Tibial artery (tissue), 4 donors: ENCODE results near the gene NUP133.
"Not testable (repeated sequence)": the region's sequence is repeated elsewhere in the genome, so short reads cannot be mapped to it uniquely, and the experiment has no call there.

ENCODE experiments used
- DNase-seq, 2 donors: peaks; one replicate each; pipeline ENCODE4 v3.0.0-alpha.2; 2019
- H3K27ac ChIP-seq, 2 donors: fragments of 200-600 bp; sonication (generic) in 1 of 2; 1 replicate in 1 of 2; 2 replicates in 1 of 2; pipeline ENCODE4 v1.5.1; 2018 to 2019; ENCODE audit warnings: mild to moderate bottlenecking in 1 of 2
- H3K27me3 ChIP-seq, 2 donors: fragments of 200-600 bp; sonication (generic) in 1 of 2; one replicate each; pipeline versions ENCODE4 v1.5.1 to v1.6.0; 2016 to 2019
- H3K36me3 ChIP-seq, 3 donors: fragments of 200-600 bp; sonication (generic) in 2 of 3; one replicate each; pipeline ENCODE4 v1.5.1; 2016 to 2019; ENCODE audit warnings: mild to moderate bottlenecking in 2 of 3
- H3K4me1 ChIP-seq, 4 donors: fragments of 200-600 bp; sonication (generic) in 2 of 4; 1 replicate in 3 of 4; 2 replicates in 1 of 4; pipeline ENCODE4 v1.5.1; 2016 to 2019
- H3K4me3 ChIP-seq, 2 donors: fragments of 200-600 bp; sonication (generic) in 1 of 2; 1 replicate in 1 of 2; 2 replicates in 1 of 2; pipeline ENCODE4 v1.5.1; 2018 to 2019; ENCODE audit warnings: mild to moderate bottlenecking in 2 of 2
- H3K9me3 ChIP-seq, 3 donors: fragments of 200-600 bp; sonication (generic) in 1 of 3; one replicate each; pipeline ENCODE4 v1.5.1; 2016 to 2019
- CTCF ChIP-seq, 2 experiments: fragments of 200-600 bp in 1 of 2; fragments of 450-650 bp in 1 of 2; IDR thresholded peaks; one replicate each; pipeline ENCODE4 v1.5.1; 2017 to 2019; ENCODE audit warnings: antibody characterized with exemption in 2 of 2, mild to moderate bottlenecking in 1 of 2, moderate library complexity in 1 of 2
- intact Hi-C: fragments of 100-400 bp; cut with DNase I; formaldehyde crosslinking; loops from one replicate; pipeline ENCODE4 v1.15.0; 2023; ENCODE audit warnings: low total_unique reads

The NUP133 gene

GRCh38 chr1:229485318-229485717, 22.8 kb downstream of the NUP133 start:
- no peak for TF ChIP-seq CTCF (IDR thresholded peaks at IDR 0.05)
- intact Hi-C loops, result loop anchor here (10.0 kb wide), 1 partner anchor 821 kb away; no protein-coding TSS in a partner anchor
- no peak overlapping the region for H3K4me3 ChIP-seq

GRCh38 chr1:229482511-229482910, 25.6 kb downstream of the NUP133 start:
- no peaks in the 10 kb centered on the region for H3K9me3 ChIP-seq
- no peak overlapping the region for H3K4me3 ChIP-seq
- H3K4me1 ChIP-seq, result no peaks in the 10 kb centered on the region
- H3K27ac ChIP-seq, result no peak overlapping the region
- H3K27me3 ChIP-seq, result no peaks in the 10 kb centered on the region
- intact Hi-C loops, result loop anchor here (2.0 to 10.0 kb wide), 2 partner anchors 224 to 818 kb away; no protein-coding TSS in a partner anchor
- no peak for TF ChIP-seq CTCF (IDR thresholded peaks at IDR 0.05)
- no peak for DNase-seq
- H3K36me3 ChIP-seq, result peaks cover 66 to 92% (median 75%) of the 10 kb centered on the region in 3 donors

More at GRCh38 chr1:229485318-229485717, 22.8 kb downstream of the NUP133 start:
- no peak overlapping the region for H3K27ac ChIP-seq
- peaks cover 65 to 88% (median 88%) of the 10 kb centered on the region in 3 donors for H3K36me3 ChIP-seq
- no peaks in the 10 kb centered on the region for H3K27me3 ChIP-seq
- DNase-seq, result no peak
- no peaks in the 10 kb centered on the region for H3K4me1 ChIP-seq
- H3K9me3 ChIP-seq, result no peaks in the 10 kb centered on the region

GRCh38 chr1:229480495-229480894, 27.6 kb downstream of the NUP133 start:
- Histone ChIP-seq H3K36me3 (peaks cover 64 to 91% (median 73%) of the 10 kb centered on the region in 3 donors), H3K9me3 (no peaks in the 10 kb centered on the region), H3K4me1 (no peaks in the 10 kb centered on the region), H3K27ac (no peak overlapping the region), H3K4me3 (no peak overlapping the region), H3K27me3 (no peaks in the 10 kb centered on the region)
- DNase-seq, result no peak
- intact Hi-C loops, result loop anchor here (10.0 kb wide), 1 partner anchor 816 kb away; no protein-coding TSS in a partner anchor
- no peak for TF ChIP-seq CTCF (IDR thresholded peaks at IDR 0.05)

- Histone ChIP-seq H3K4me1 (no peaks in the 10 kb centered on the region), H3K27ac (no peak overlapping the region), H3K27me3 (no peaks in the 10 kb centered on the region), H3K4me3 (no peak overlapping the region), H3K36me3 (peaks cover 65 to 93% (median 74%) of the 10 kb centered on the region in 3 donors), H3K9me3 (no peaks in the 10 kb centered on the region)
- TF ChIP-seq CTCF (IDR thresholded peaks at IDR 0.05), result no peak
- no peak for DNase-seq
- intact Hi-C loops, result loop anchor here (10.0 kb wide), 1 partner anchor 815 kb away; no protein-coding TSS in a partner anchor
Measured at GRCh38 chr1:229479660-229480399, 28.3 kb downstream of the NUP133 start.

GRCh38 chr1:229478852-229479251, 29.3 kb downstream of the NUP133 start:
- Histone ChIP-seq H3K9me3 (no peaks in the 10 kb centered on the region), H3K4me1 (no peaks in the 10 kb centered on the region), H3K27ac (no peak overlapping the region), H3K36me3 (peaks cover 66 to 94% (median 75%) of the 10 kb centered on the region in 3 donors), H3K4me3 (no peak overlapping the region), H3K27me3 (no peaks in the 10 kb centered on the region)
- intact Hi-C loops, result no loop called here
- no peak for TF ChIP-seq CTCF (IDR thresholded peaks at IDR 0.05)
- DNase-seq, result no peak

GRCh38 chr1:229475859-229476258, 32.3 kb downstream of the NUP133 start:
- DNase-seq, H3K4me1 ChIP-seq, H3K27ac ChIP-seq, H3K4me3 ChIP-seq, intact Hi-C loops, H3K27me3 ChIP-seq, H3K9me3 ChIP-seq: not testable (repeated sequence)
- H3K36me3 ChIP-seq, result peaks cover 72 to 95% (median 74%) of the 10 kb centered on the region in 3 donors
